Subcutaneous adipose tissue (tissue), 4 donors: Measurements from ENCODE around the gene PLEKHA8. TPM values are rescaled to one million over a fixed set of nuclear protein-coding genes. Genes with fewer than 3 reads are reported as not detected.

ENCODE experiments used
- CTCF ChIP-seq: fragments of 450-650 bp; IDR thresholded peaks from one replicate; pipeline ENCODE4 v1.5.1; 2016; ENCODE audit warnings: low read depth, mild to moderate bottlenecking, control low read depth, antibody characterized with exemption, moderate library complexity
- total RNA-seq, 4 donors: library from RNA; depleted of rRNA; stranded (reverse); fragments of >200 nt; gene quantifications; one replicate each; pipeline ENCODE4 v1.1.0, GENCODE V29; 2016

The PLEKHA8 gene
- total RNA-seq, 4 donors from 2014 or later: 7.8 to 13.9 (median 8.6) TPM

GRCh38 chr7:30104157-30104556, 75.9 kb downstream of the PLEKHA8 start:
- TF ChIP-seq CTCF: no peak

GRCh38 chr7:30112103-30112713, 84.0 kb downstream of the PLEKHA8 start:
- TF ChIP-seq CTCF: no peak

- TF ChIP-seq CTCF: no peak
Measured at GRCh38 chr7:30113144-30113543, 84.9 kb downstream of the PLEKHA8 start.

- no peak for TF ChIP-seq CTCF
Measured at GRCh38 chr7:30114536-30115238, 86.5 kb downstream of the PLEKHA8 start.

- no peak for TF ChIP-seq CTCF
Measured at GRCh38 chr7:30115709-30116297, 87.6 kb downstream of the PLEKHA8 start.

GRCh38 chr7:30116771-30117170, 88.6 kb downstream of the PLEKHA8 start:
- TF ChIP-seq CTCF: no peak

- no peak for TF ChIP-seq CTCF
Measured at GRCh38 chr7:30117896-30118295, 89.7 kb downstream of the PLEKHA8 start.
